ENCODE results near the gene GOLGA8J. TPM values are rescaled to one million over a fixed set of nuclear protein-coding genes. Genes with fewer than 3 reads are reported as not detected.
A peak's percentile ranks its signal among the peaks of the same experiment; 100 is the strongest.
"Not testable (repeated sequence)": the region's sequence is repeated elsewhere in the genome, so short reads cannot be mapped to it uniquely, and the experiment has no call there.

Gene GOLGA8J
- total RNA-seq, 2 experiments from 2014 or later = 0.38 TPM; not detected in 1

- no peak for TF ChIP-seq CTCF (IDR thresholded peaks at IDR 0.05)
- H3K4me1 Mint-ChIP-seq (ENCODE audit: low read depth) = no peaks in the 10 kb centered on the region
- H3K36me3 Mint-ChIP-seq (ENCODE audit: low read depth) = no peaks in the 10 kb centered on the region
- CTCF ChIA-PET = no interaction called here
- peaks cover 2% of the 10 kb centered on the region for H3K27me3 Mint-ChIP-seq
- H3K9me3 Mint-ChIP-seq = no peaks in the 10 kb centered on the region
- ATAC-seq = no peak
- H3K4me3 Mint-ChIP-seq = no peak overlapping the region
- intact Hi-C loops (cut with micrococcal nuclease) = no loop called here
- POLR2A ChIA-PET = no interaction called here
- DNase-seq = no peak
- no peak overlapping the region for H3K27ac Mint-ChIP-seq
Observed at GRCh38 chr15:30063835-30064546, 18.8 kb upstream of the GOLGA8J start.

- intact Hi-C loops (cut with micrococcal nuclease) = no loop called here
- no peak overlapping the region for H3K4me3 Mint-ChIP-seq
Observed at GRCh38 chr15:30065025-30065801, 17.5 kb upstream of the GOLGA8J start.

GRCh38 chr15:30068326-30068725, 14.4 kb upstream of the GOLGA8J start:
- POLR2A ChIA-PET = no interaction called here
- Mint-ChIP-seq H3K27me3 (peaks cover 9% of the 10 kb centered on the region), H3K4me1 (ENCODE audit: low read depth) (no peaks in the 10 kb centered on the region), H3K27ac (no peak overlapping the region), H3K9me3 (no peaks in the 10 kb centered on the region), H3K36me3 (ENCODE audit: low read depth) (no peaks in the 10 kb centered on the region), H3K4me3 (no peak overlapping the region)
- TF ChIP-seq CTCF (IDR thresholded peaks at IDR 0.05) = no peak
- ATAC-seq (no peak), DNase-seq (no peak)
- intact Hi-C loops (cut with micrococcal nuclease) = no loop called here
- CTCF ChIA-PET = interaction anchor here (0.9 kb wide), 1 partner anchor 22 kb away, joined by 3 read pairs; no protein-coding TSS in a partner anchor

More at GRCh38 chr15:30065025-30065801, 17.5 kb upstream of the GOLGA8J start:
- Mint-ChIP-seq H3K27me3 (peaks cover 3% of the 10 kb centered on the region), H3K9me3 (no peaks in the 10 kb centered on the region), H3K4me1 (ENCODE audit: low read depth) (no peaks in the 10 kb centered on the region), H3K36me3 (ENCODE audit: low read depth) (no peaks in the 10 kb centered on the region), H3K27ac (no peak overlapping the region)
- no peak for ATAC-seq
- ChIA-PET POLR2A (no interaction called here), CTCF (no interaction called here)
- TF ChIP-seq CTCF (IDR thresholded peaks at IDR 0.05) = no peak
- DNase-seq = no peak

GRCh38 chr15:30072630-30073029, 10.1 kb upstream of the GOLGA8J start:
- ChIA-PET CTCF (no interaction called here), POLR2A (no interaction called here)
- intact Hi-C loops (cut with micrococcal nuclease) = no loop called here
- Mint-ChIP-seq H3K9me3 (no peaks in the 10 kb centered on the region), H3K36me3 (ENCODE audit: low read depth) (no peaks in the 10 kb centered on the region), H3K27me3 (peaks cover 9% of the 10 kb centered on the region), H3K4me1 (ENCODE audit: low read depth) (no peaks in the 10 kb centered on the region), H3K27ac (no peak overlapping the region), H3K4me3 (no peak overlapping the region)
- DNase-seq (no peak), ATAC-seq (no peak)
- no peak for TF ChIP-seq CTCF (IDR thresholded peaks at IDR 0.05)

- intact Hi-C loops (cut with micrococcal nuclease) = no loop called here
- H3K36me3 Mint-ChIP-seq (ENCODE audit: low read depth) = no peaks in the 10 kb centered on the region
Observed at GRCh38 chr15:30073915-30074314, 8.8 kb upstream of the GOLGA8J start.

GRCh38 chr15:30080816-30081215, 1.9 kb upstream of the GOLGA8J start:
- H3K9me3 Mint-ChIP-seq; H3K27ac Mint-ChIP-seq; POLR2A ChIA-PET; intact Hi-C loops (cut with micrococcal nuclease); CTCF ChIA-PET; DNase-seq; H3K4me3 Mint-ChIP-seq; H3K27me3 Mint-ChIP-seq; H3K36me3 Mint-ChIP-seq (ENCODE audit: low read depth); ATAC-seq; H3K4me1 Mint-ChIP-seq (ENCODE audit: low read depth): not testable (repeated sequence)

More at GRCh38 chr15:30073915-30074314, 8.8 kb upstream of the GOLGA8J start:
- DNase-seq = no peak
- no peak for TF ChIP-seq CTCF (IDR thresholded peaks at IDR 0.05)
- Mint-ChIP-seq H3K27ac (no peak overlapping the region), H3K4me3 (no peak overlapping the region), H3K9me3 (no peaks in the 10 kb centered on the region), H3K27me3 (peaks cover 7% of the 10 kb centered on the region), H3K4me1 (ENCODE audit: low read depth) (no peaks in the 10 kb centered on the region)
- POLR2A ChIA-PET = no interaction called here
- CTCF ChIA-PET = interaction anchor here (1.1 kb wide), 1 partner anchor 15 kb away, joined by 3 read pairs; no protein-coding TSS in a partner anchor
- no peak for ATAC-seq

- POLR2A ChIA-PET; H3K4me3 Mint-ChIP-seq; H3K27me3 Mint-ChIP-seq; H3K27ac Mint-ChIP-seq; H3K36me3 Mint-ChIP-seq (ENCODE audit: low read depth); DNase-seq; H3K9me3 Mint-ChIP-seq; intact Hi-C loops (cut with micrococcal nuclease); CTCF ChIA-PET; H3K4me1 Mint-ChIP-seq (ENCODE audit: low read depth): not testable (repeated sequence)
- ATAC-seq = peak; percentile 75
Observed at GRCh38 chr15:30097827-30098226, 15.1 kb downstream of the GOLGA8J start.

All from activated CD8-positive, alpha-beta T cell treated with anti-CD3 and anti-CD28 coated beads for 36 hours (primary cell).